Uterus (tissue), 4 donors: Measurements from ENCODE around the gene CBFA2T3. TPM values are rescaled to one million over a fixed set of nuclear protein-coding genes. Genes with fewer than 3 reads are reported as not detected.

Experiments
- DNase-seq, 2 donors: peaks; one replicate each; pipeline ENCODE4 v3.0.0-alpha.2; 2019 to 2020
- H3K27ac ChIP-seq, 2 donors: fragments of 200-600 bp; sonication (generic); 1 replicate in 1 of 2; 2 replicates in 1 of 2; pipeline ENCODE4 v1.5.1; 2016 to 2018
- H3K27me3 ChIP-seq, 2 donors: fragments of 200-600 bp; sonication (generic); one replicate each; pipeline ENCODE4 v1.5.1; 2018 to 2019; ENCODE audit warnings: control low read depth in 1 of 2
- H3K36me3 ChIP-seq, 2 donors: fragments of 200-600 bp; sonication (generic); one replicate each; pipeline ENCODE4 v1.5.1; 2019; ENCODE audit warnings: control low read depth in 1 of 2
- H3K4me1 ChIP-seq, 2 donors: fragments of 200-600 bp; sonication (generic); one replicate each; pipeline ENCODE4 v1.5.1; 2018 to 2019; ENCODE audit warnings: control low read depth in 1 of 2
- H3K4me3 ChIP-seq, 2 donors: fragments of 200-600 bp; sonication (generic); 1 replicate in 1 of 2; 2 replicates in 1 of 2; pipeline ENCODE4 v1.5.1; 2018 to 2019; ENCODE audit warnings: mild to moderate bottlenecking in 1 of 2
- H3K9me3 ChIP-seq, 2 donors: fragments of 200-600 bp; sonication (generic); one replicate each; pipeline ENCODE4 v1.5.1; 2019; ENCODE audit warnings: control low read depth in 1 of 2
- POLR2A ChIP-seq, 2 donors: fragments of 450-650 bp; IDR thresholded peaks; one replicate each; pipeline ENCODE4 v1.6.1; 2016; ENCODE audit warnings: antibody characterized with exemption in 2 of 2, mild to moderate bottlenecking in 1 of 2, moderate library complexity in 1 of 2
- intact Hi-C: fragments of 100-400 bp; cut with DNase I; formaldehyde crosslinking; loops from one replicate; pipeline ENCODE4 v1.15.1; 2023; ENCODE audit warnings: low total_unique reads
- total RNA-seq, 4 donors: library from RNA; depleted of rRNA in 3 of 4; stranded (reverse); fragments of >200 nt in 3 of 4; gene quantifications; one replicate each; pipeline versions ENCODE4 v1.1.0 to v1.2.4, GENCODE V29; 2014 to 2023
- TF ChIP-seq, protein P1 (sequence below), 4 experiments: fragments of 200-600 bp in 2 of 4; fragments of 450-650 bp in 2 of 4; sonication (generic) in 2 of 4; IDR thresholded peaks; one replicate each; pipeline ENCODE4 v1.5.1; 2016 to 2019; ENCODE audit warnings: antibody characterized with exemption in 4 of 4, mild to moderate bottlenecking in 2 of 4, moderate library complexity in 1 of 4
- donor health status: DM: yes; HTN: yes; CAD: no.

CBFA2T3 gene
- total RNA-seq, 4 donors from 2014 or later = under 0.01 to 12.1 (median 3.1) TPM

DNA sequence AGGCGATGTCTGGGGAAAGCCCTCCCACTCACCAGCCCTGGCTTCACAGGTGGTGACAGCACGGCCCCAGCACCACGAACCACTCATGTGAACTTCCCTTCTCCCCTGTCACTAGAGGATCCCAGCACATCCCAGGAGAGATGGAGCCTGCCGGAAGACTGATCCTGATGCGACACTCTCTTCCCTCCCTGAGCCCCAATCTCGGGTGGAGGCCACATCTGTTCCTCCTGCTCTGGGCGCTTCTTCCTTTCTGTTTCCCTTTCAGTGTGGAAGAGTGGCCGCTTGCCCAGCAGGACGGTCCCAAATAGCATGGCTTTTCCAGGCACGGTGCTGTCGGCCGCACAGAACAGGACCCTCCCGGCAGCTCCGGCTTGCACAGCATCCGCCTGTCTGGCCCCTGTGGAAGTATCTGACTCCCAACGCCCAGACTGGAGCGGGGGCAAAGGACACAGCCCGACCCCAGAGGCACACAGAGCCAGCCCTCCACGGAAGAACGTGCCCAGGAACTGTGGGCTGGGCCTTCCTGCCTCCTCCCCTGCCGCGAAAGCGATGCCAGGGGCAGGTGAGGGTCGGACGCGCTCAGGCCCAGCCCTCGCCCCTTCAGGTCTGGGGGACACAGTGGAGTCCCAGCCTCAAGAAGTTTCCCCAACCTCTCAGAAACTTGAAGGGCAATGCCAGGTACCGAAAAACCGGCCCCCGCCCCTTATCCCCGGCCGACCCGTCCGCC lies 37.6 kb downstream of the CBFA2T3 start:
- Histone ChIP-seq H3K36me3 (no peaks in the 10 kb centered on the region), H3K27me3 (no peaks in the 10 kb centered on the region), H3K4me3 (peak overlapping the region in 1 of 2 donors; percentile 26), H3K9me3 (no peaks in the 10 kb centered on the region), H3K4me1 (peaks cover 0 to 11% of the 10 kb centered on the region in 2 donors), H3K27ac (peak overlapping the region; percentile 42 to 59)
- no peak for DNase-seq
- intact Hi-C loops = no loop called here
- TF ChIP-seq, protein P1, sequence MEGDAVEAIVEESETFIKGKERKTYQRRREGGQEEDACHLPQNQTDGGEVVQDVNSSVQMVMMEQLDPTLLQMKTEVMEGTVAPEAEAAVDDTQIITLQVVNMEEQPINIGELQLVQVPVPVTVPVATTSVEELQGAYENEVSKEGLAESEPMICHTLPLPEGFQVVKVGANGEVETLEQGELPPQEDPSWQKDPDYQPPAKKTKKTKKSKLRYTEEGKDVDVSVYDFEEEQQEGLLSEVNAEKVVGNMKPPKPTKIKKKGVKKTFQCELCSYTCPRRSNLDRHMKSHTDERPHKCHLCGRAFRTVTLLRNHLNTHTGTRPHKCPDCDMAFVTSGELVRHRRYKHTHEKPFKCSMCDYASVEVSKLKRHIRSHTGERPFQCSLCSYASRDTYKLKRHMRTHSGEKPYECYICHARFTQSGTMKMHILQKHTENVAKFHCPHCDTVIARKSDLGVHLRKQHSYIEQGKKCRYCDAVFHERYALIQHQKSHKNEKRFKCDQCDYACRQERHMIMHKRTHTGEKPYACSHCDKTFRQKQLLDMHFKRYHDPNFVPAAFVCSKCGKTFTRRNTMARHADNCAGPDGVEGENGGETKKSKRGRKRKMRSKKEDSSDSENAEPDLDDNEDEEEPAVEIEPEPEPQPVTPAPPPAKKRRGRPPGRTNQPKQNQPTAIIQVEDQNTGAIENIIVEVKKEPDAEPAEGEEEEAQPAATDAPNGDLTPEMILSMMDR (IDR thresholded peaks at IDR 0.05) = no peak
- no peak for TF ChIP-seq POLR2A (IDR thresholded peaks at IDR 0.05)

DNA sequence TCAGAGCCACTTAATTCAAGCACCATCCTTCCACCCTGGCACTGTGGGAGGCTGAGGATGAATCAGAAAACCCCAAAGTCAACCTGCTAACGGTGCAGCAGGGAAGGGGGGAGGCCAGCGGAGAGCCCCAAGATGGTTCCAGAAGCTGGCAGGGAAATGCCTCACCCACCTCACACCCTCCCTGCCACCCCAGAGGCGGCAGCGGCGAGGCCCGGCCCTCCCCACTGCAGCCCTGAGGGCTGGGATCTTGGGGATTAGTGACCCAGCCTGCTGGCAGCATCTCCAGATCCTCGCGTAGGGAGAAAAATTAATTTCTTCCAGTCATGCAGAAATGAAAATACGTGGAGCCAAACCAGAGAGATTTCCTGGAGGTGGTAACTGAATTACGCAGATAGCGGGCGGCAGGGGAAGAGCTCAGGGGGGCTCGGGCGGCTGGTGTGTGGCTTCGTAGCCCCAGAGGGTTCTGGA lies 38.2 kb downstream of the CBFA2T3 start:
- Histone ChIP-seq H3K27me3 (no peaks in the 10 kb centered on the region), H3K36me3 (no peaks in the 10 kb centered on the region), H3K4me3 (no peak overlapping the region), H3K9me3 (no peaks in the 10 kb centered on the region), H3K27ac (peak overlapping the region; percentile 42 to 59), H3K4me1 (peaks cover 0 to 11% of the 10 kb centered on the region in 2 donors)
- TF ChIP-seq POLR2A (IDR thresholded peaks at IDR 0.05) = no peak
- TF ChIP-seq, protein P1 (IDR thresholded peaks at IDR 0.05) = no peak
- no peak for DNase-seq
- intact Hi-C loops = no loop called here

DNA sequence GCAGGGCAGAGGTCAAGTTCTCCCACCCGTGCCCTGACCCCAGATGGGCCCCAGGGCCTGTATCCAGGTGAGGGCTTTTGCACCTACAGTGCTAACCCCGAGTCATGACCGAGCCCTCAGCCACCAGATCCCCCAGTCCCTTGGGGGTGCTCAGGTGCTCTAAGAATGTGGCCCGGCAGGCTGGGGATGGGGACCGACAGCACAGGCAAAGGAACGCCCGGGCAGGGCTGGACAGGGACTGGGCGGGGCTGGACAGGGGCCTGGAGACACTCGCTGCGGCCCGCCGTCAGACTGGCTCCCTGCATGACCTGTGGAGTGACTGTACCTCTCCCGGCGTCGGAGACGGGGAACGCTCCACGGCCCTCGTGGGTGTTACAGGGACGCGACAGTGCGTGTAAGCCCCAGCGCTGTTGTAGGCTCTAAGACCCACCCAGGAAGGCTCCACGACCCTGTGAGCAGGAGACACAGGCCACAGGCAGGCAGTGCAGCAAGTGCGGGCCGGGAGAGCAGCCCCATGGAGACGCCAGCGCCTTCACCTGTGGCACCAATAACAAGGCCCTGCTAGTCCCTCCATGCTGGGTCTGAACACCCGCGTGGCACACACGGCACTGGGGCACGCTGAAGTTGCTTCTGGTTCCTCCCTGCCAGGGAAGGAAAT lies 38.8 kb downstream of the CBFA2T3 start:
- no peak overlapping the region for H3K4me3 ChIP-seq
- H3K9me3 ChIP-seq = no peaks in the 10 kb centered on the region
- no peaks in the 10 kb centered on the region for H3K27me3 ChIP-seq
- H3K36me3 ChIP-seq = no peaks in the 10 kb centered on the region
- TF ChIP-seq, protein P1 (IDR thresholded peaks at IDR 0.05) = no peak
- no peak for TF ChIP-seq POLR2A (IDR thresholded peaks at IDR 0.05)
- intact Hi-C loops = no loop called here
- no peak for DNase-seq
- peak overlapping the region in 1 of 2 donors; percentile 63 for H3K27ac ChIP-seq
- peaks cover 0 to 11% of the 10 kb centered on the region in 2 donors for H3K4me1 ChIP-seq

DNA sequence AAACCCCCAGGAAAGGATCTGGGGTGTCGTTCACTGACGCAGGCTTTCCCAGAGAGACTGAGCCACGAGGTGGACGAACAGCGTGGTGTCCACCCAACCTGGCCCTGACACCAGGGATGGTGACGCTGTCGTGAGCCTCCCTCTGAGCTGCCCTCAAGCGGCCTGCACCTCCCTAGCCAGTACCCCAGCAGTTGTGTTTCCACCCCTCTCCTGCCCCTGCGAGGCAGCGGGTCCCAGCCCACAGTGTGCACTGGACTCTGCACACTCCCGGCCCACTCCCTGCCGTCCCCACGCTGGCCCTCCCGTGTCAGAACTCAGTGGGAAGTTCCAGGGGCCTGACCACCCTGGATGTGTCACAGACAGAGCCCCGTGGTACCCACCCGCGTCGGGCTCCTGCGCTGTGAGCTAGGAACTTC lies 39.8 kb downstream of the CBFA2T3 start:
- Histone ChIP-seq H3K27ac (peak overlapping the region; percentile 62 to 63), H3K9me3 (no peaks in the 10 kb centered on the region), H3K27me3 (no peaks in the 10 kb centered on the region), H3K36me3 (no peaks in the 10 kb centered on the region), H3K4me1 (peaks cover 0 to 9% of the 10 kb centered on the region in 2 donors), H3K4me3 (no peak overlapping the region)
- no peak for DNase-seq
- intact Hi-C loops = no loop called here
- TF ChIP-seq, protein P1 (IDR thresholded peaks at IDR 0.05) = no peak
- no peak for TF ChIP-seq POLR2A (IDR thresholded peaks at IDR 0.05)
